Astrocyte (in vitro differentiated cells and primary cell): ENCODE results near the gene TGM5. TPM values are rescaled to one million over a fixed set of nuclear protein-coding genes. Genes with fewer than 3 reads are reported as not detected.

Experiments
- DNase-seq: peaks from one replicate; pipeline ENCODE4 v3.0.0-alpha.2; 2010; ENCODE audit warnings: low read depth
- FAIRE-seq: peaks from 2 replicates; lab custom pipeline; 2011; peaks lifted over from hg19 to GRCh38; lab: Jason Lieb, UNC
- H2AFZ ChIP-seq: 2 replicates; pipeline ENCODE4 v1.6.0; 2012; ENCODE audit warnings: low read depth, low read length, inconsistent platforms
- H3K27ac ChIP-seq: 2 replicates; pipeline ENCODE4 v1.5.1; 2011; ENCODE audit warnings: low read depth, low read length, inconsistent platforms
- H3K27me3 ChIP-seq: 2 replicates; pipeline ENCODE4 v1.6.0; 2011; ENCODE audit warnings: low read length, inconsistent platforms; ENCODE audit not compliant: insufficient read depth
- H3K36me3 ChIP-seq: 2 replicates; pipeline ENCODE4 v1.5.1; 2011; ENCODE audit warnings: low read length, inconsistent platforms; ENCODE audit not compliant: insufficient read depth
- H3K4me1 ChIP-seq: 2 replicates; pipeline ENCODE4 v1.5.1; 2011; ENCODE audit warnings: low read length, inconsistent platforms; ENCODE audit not compliant: insufficient read depth
- H3K4me2 ChIP-seq: 2 replicates; pipeline ENCODE4 v1.6.0; 2012; ENCODE audit warnings: low read length, inconsistent platforms
- H3K4me3 ChIP-seq: 2 replicates; pipeline ENCODE4 v1.5.1; 2011; ENCODE audit warnings: low read depth, mild to moderate bottlenecking, low read length, inconsistent platforms; ENCODE audit not compliant: insufficient read depth
- H3K79me2 ChIP-seq: 2 replicates; pipeline ENCODE4 v1.6.0; 2012; ENCODE audit warnings: mild to moderate bottlenecking, low read length, inconsistent platforms; ENCODE audit not compliant: insufficient read depth
- H3K9ac ChIP-seq: 2 replicates; pipeline ENCODE4 v1.6.0; 2012; ENCODE audit warnings: mild to moderate bottlenecking, low read length, inconsistent platforms
- H3K9me3 ChIP-seq: 2 replicates; pipeline ENCODE4 v1.5.1; 2012; ENCODE audit warnings: low read depth, mild to moderate bottlenecking, low read length, inconsistent platforms; ENCODE audit not compliant: insufficient read depth
- H4K20me1 ChIP-seq: 2 replicates; pipeline ENCODE4 v1.6.0; 2012; ENCODE audit warnings: low read length, inconsistent platforms; ENCODE audit not compliant: insufficient read depth
- H3K27ac Mint-ChIP-seq: one replicate; pipeline ENCODE4 v1.8.0; 2021; ENCODE audit warnings: mild to moderate bottlenecking, mixed read lengths; ENCODE audit not compliant: unreplicated experiment
- H3K27me3 Mint-ChIP-seq: one replicate; pipeline ENCODE4 v1.8.0; 2021; ENCODE audit warnings: low read depth, mixed read lengths; ENCODE audit not compliant: unreplicated experiment
- H3K36me3 Mint-ChIP-seq: one replicate; pipeline ENCODE4 v1.8.0; 2021; ENCODE audit warnings: low read depth, mixed read lengths; ENCODE audit not compliant: unreplicated experiment
- H3K4me1 Mint-ChIP-seq: one replicate; pipeline ENCODE4 v1.8.0; 2021; ENCODE audit warnings: low read depth, mixed read lengths; ENCODE audit not compliant: unreplicated experiment
- H3K4me3 Mint-ChIP-seq: one replicate; pipeline ENCODE4 v1.8.0; 2021; ENCODE audit warnings: mild to moderate bottlenecking, moderate library complexity, mixed read lengths; ENCODE audit not compliant: unreplicated experiment
- H3K9me3 Mint-ChIP-seq: one replicate; pipeline ENCODE4 v1.8.0; 2021; ENCODE audit warnings: mild to moderate bottlenecking, mixed read lengths; ENCODE audit not compliant: unreplicated experiment
- EZH2 ChIP-seq: IDR thresholded peaks from 2 replicates; pipeline ENCODE4 v1.6.1; 2012; ENCODE audit warnings: mild to moderate bottlenecking, low read length, inconsistent platforms; ENCODE audit not compliant: insufficient read depth
- total RNA-seq: library from RNA; stranded (reverse); gene quantifications from 2 replicates; pipeline ENCODE4 v1.2.1, GENCODE V29; 2021
- TF ChIP-seq, protein P1 (sequence below): IDR thresholded peaks from 2 replicates; pipeline ENCODE4 v1.5.1; 2011; ENCODE audit warnings: low read depth, mild to moderate bottlenecking, inconsistent platforms, low read length, moderate library complexity; ENCODE audit not compliant: insufficient read depth

Gene TGM5
- total RNA-seq, 1 donor from 2014 or later, result 0.16 TPM

DNA sequence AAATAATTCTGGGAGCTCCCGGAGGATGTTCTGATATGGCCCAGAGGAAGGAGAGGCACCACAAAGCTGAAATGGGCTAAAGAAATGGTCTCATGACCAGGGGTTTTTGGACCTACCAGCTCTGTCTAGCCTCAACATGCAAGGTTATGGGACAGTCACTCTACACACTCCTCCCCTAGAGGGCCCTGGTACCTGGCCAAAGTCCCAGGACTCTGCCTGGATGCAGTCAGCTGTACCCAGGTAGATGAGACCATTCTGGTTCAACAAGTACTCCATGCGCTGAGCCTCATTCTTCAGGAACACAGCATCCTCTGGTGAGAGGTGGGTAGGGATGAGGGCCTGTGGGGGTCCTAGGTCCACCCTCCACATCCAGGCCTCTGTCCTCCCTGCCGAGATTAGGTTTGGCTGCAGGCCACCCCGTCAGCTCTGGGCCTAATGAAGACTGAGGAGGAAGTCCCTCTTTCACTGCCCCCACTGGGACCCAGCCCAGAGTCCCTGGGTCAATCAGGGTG is 55.4 kb downstream of the TGM5 start:
- no peak overlapping the region for H2AFZ ChIP-seq
- H3K9ac ChIP-seq, result no peak overlapping the region
- H4K20me1 ChIP-seq, result no peaks in the 10 kb centered on the region
- no peak overlapping the region for H3K4me2 ChIP-seq
- Mint-ChIP-seq H3K9me3 (no peaks in the 10 kb centered on the region), H3K27me3 (peaks cover 63% of the 10 kb centered on the region), H3K4me3 (no peak overlapping the region), H3K4me1 (no peaks in the 10 kb centered on the region), H3K27ac (no peak overlapping the region), H3K36me3 (peaks cover 5% of the 10 kb centered on the region)
- DNase-seq, result no peak
- H3K79me2 ChIP-seq, result no peaks in the 10 kb centered on the region
- no peak overlapping the region for H3K4me3 ChIP-seq
- no peaks in the 10 kb centered on the region for H3K36me3 ChIP-seq
- no peak overlapping the region for H3K27ac ChIP-seq
- FAIRE-seq, result no peak
- peaks cover 33% of the 10 kb centered on the region for H3K27me3 ChIP-seq
- H3K4me1 ChIP-seq, result no peaks in the 10 kb centered on the region
- no peaks in the 10 kb centered on the region for H3K9me3 ChIP-seq
- TF ChIP-seq EZH2, result no peak
- TF ChIP-seq, protein P1, sequence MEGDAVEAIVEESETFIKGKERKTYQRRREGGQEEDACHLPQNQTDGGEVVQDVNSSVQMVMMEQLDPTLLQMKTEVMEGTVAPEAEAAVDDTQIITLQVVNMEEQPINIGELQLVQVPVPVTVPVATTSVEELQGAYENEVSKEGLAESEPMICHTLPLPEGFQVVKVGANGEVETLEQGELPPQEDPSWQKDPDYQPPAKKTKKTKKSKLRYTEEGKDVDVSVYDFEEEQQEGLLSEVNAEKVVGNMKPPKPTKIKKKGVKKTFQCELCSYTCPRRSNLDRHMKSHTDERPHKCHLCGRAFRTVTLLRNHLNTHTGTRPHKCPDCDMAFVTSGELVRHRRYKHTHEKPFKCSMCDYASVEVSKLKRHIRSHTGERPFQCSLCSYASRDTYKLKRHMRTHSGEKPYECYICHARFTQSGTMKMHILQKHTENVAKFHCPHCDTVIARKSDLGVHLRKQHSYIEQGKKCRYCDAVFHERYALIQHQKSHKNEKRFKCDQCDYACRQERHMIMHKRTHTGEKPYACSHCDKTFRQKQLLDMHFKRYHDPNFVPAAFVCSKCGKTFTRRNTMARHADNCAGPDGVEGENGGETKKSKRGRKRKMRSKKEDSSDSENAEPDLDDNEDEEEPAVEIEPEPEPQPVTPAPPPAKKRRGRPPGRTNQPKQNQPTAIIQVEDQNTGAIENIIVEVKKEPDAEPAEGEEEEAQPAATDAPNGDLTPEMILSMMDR, result no peak

DNA sequence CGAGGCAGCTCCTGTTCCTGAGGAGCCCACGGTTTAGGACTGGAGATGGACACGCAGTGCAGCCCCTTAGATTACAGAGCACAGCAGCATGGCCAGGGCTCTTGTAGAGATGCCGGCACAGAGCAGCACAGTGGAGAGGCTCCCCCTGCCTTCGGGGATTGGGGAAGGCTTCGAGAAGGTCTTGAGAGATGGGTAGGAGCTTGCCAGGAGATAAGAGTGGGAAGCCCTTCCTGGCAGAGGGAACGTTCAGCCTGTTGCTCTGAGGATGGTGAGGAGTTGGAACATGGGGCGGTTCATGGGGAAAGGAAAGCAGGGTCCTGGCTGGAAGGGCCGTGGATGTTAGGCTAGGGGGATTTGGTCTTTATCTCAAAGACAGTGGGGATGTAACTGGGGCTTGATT is 55.9 kb downstream of the TGM5 start:
- Histone ChIP-seq H3K4me2 (no peak overlapping the region), H3K79me2 (no peaks in the 10 kb centered on the region), H3K27me3 (peaks cover 33% of the 10 kb centered on the region), H4K20me1 (no peaks in the 10 kb centered on the region), H3K4me3 (no peak overlapping the region), H3K9me3 (no peaks in the 10 kb centered on the region), H2AFZ (no peak overlapping the region), H3K4me1 (no peaks in the 10 kb centered on the region), H3K9ac (no peak overlapping the region), H3K36me3 (no peaks in the 10 kb centered on the region), H3K27ac (no peak overlapping the region)
- H3K4me1 Mint-ChIP-seq, result no peaks in the 10 kb centered on the region
- DNase-seq (no peak), FAIRE-seq (no peak)
- peaks cover 67% of the 10 kb centered on the region for H3K27me3 Mint-ChIP-seq
- H3K4me3 Mint-ChIP-seq, result no peak overlapping the region
- peaks cover 5% of the 10 kb centered on the region for H3K36me3 Mint-ChIP-seq
- H3K27ac Mint-ChIP-seq, result no peak overlapping the region
- H3K9me3 Mint-ChIP-seq, result no peaks in the 10 kb centered on the region
- TF ChIP-seq, protein P1, result no peak
- no peak for TF ChIP-seq EZH2

DNA sequence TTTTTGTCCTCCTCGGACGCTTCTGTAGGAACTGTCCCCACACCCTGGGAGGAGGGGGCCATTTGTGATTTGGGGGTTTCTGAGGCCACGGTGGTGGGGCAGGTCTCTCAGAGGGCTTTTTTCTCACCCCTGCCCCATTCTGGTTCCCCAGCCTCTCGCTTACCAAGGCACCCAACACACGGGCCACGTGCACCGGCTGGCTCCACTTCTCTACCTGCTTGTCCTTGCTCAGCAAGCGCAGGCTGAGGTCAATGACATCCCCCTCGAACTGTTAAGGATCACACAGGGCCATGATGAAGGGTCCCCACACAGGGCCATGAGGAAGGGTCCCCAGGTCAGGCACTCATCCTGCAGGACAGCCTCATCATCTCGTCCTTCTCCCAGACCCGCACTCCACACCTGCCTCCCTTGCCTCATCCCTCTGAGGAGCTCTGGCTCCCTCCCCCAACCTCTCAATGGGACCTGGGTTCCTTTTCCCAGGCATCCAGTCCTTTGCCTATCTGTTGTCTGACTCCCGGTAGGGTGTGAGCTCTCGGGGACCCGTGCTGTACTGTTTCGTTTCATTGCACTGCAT is 56.5 kb downstream of the TGM5 start:
- DNase-seq (no peak), FAIRE-seq (no peak)
- H3K27ac Mint-ChIP-seq, result no peak overlapping the region
- H3K36me3 Mint-ChIP-seq, result peaks cover 5% of the 10 kb centered on the region
- Histone ChIP-seq H3K9me3 (no peaks in the 10 kb centered on the region), H3K36me3 (no peaks in the 10 kb centered on the region), H3K27me3 (peaks cover 33% of the 10 kb centered on the region), H4K20me1 (no peaks in the 10 kb centered on the region), H2AFZ (no peak overlapping the region), H3K27ac (no peak overlapping the region), H3K4me1 (no peaks in the 10 kb centered on the region), H3K4me3 (no peak overlapping the region), H3K9ac (no peak overlapping the region), H3K4me2 (no peak overlapping the region), H3K79me2 (no peaks in the 10 kb centered on the region)
- no peak overlapping the region for H3K4me3 Mint-ChIP-seq
- no peaks in the 10 kb centered on the region for H3K9me3 Mint-ChIP-seq
- peaks cover 73% of the 10 kb centered on the region for H3K27me3 Mint-ChIP-seq
- TF ChIP-seq, protein P1, result no peak
- TF ChIP-seq EZH2, result no peak
- no peaks in the 10 kb centered on the region for H3K4me1 Mint-ChIP-seq
